ENCODE results near the gene ZMYND15.

Gene ZMYND15

DNA sequence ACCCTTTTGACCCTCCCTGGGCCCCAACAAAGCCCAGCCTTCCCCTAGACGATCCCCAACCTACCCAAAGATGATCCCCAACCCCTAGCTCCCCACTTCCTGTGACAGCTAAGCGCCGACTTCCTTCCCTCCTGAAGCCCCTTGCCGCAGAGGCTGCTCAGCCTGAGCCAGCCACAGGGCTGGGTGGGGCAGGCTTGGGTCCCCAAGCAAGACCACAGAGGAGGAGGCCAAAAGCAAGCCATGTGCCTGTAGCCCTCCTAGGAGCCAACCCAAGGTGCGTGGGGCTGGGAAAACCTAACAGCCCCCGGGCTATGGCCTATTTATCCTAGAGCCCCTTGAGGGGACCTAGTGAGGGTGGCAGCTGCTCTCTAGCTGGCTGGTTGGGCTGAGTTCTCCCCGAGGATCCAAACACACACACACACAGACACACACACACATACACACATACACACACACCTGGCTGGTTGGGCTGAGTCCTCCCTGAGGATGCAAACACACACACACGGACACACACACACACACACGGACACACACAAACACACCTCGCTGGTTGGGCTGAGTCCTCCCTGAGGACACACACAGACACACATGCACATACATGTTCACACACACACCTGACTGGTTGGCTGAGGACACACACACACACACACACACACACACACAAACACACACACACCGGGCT lies 24.4 kb upstream of the ZMYND15 start:
- Histone ChIP-seq H3K27ac (peak overlapping the region; percentile 100), H3K4me3 (ENCODE audit: low read depth in 1 of 2, low read length in 1 of 2) (peak overlapping the region; percentile 58 to 64), H3K9me3 (no peaks in the 10 kb centered on the region), H3K4me1 (ENCODE audit: control insufficient read depth in 1 of 2, insufficient read depth in 1 of 2, low read depth in 1 of 2, low read length in 1 of 2) (peaks cover 83 to 89% of the 10 kb centered on the region in 2 experiments), H3K36me3 (peaks cover 71% of the 10 kb centered on the region), H3K27me3 (no peaks in the 10 kb centered on the region)
- TF ChIP-seq, protein P1, sequence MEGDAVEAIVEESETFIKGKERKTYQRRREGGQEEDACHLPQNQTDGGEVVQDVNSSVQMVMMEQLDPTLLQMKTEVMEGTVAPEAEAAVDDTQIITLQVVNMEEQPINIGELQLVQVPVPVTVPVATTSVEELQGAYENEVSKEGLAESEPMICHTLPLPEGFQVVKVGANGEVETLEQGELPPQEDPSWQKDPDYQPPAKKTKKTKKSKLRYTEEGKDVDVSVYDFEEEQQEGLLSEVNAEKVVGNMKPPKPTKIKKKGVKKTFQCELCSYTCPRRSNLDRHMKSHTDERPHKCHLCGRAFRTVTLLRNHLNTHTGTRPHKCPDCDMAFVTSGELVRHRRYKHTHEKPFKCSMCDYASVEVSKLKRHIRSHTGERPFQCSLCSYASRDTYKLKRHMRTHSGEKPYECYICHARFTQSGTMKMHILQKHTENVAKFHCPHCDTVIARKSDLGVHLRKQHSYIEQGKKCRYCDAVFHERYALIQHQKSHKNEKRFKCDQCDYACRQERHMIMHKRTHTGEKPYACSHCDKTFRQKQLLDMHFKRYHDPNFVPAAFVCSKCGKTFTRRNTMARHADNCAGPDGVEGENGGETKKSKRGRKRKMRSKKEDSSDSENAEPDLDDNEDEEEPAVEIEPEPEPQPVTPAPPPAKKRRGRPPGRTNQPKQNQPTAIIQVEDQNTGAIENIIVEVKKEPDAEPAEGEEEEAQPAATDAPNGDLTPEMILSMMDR (IDR thresholded peaks at IDR 0.05): no peak

DNA sequence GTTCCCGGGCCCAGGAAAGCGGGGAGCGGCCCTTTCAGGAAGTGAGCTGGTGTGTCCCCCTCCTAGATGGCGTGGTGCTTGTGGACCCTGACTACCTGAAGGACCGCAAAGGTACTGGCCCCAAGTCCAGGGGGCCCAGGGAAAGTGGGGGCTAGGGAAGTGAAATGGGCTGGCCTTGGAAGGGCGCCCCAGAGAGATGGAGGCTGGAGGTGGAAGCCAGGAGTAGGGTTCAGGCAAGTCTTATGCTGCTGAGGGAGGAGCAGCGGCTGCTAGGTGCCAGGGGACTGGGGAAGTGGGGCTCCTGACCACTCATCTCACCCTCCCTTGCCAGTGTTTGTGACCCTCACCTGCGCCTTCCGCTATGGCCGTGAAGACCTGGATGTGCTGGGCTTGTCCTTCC lies 23.6 kb upstream of the ZMYND15 start:
- Histone ChIP-seq H3K9me3 (no peaks in the 10 kb centered on the region), H3K4me1 (ENCODE audit: control insufficient read depth in 1 of 2, insufficient read depth in 1 of 2, low read depth in 1 of 2, low read length in 1 of 2) (peaks cover 83 to 88% of the 10 kb centered on the region in 2 experiments), H3K27ac (peak overlapping the region; percentile 100), H3K36me3 (peaks cover 79% of the 10 kb centered on the region), H3K27me3 (no peaks in the 10 kb centered on the region), H3K4me3 (ENCODE audit: low read depth in 1 of 2, low read length in 1 of 2) (peak overlapping the region; percentile 58 to 64)
- TF ChIP-seq, protein P1 (IDR thresholded peaks at IDR 0.05): no peak

DNA sequence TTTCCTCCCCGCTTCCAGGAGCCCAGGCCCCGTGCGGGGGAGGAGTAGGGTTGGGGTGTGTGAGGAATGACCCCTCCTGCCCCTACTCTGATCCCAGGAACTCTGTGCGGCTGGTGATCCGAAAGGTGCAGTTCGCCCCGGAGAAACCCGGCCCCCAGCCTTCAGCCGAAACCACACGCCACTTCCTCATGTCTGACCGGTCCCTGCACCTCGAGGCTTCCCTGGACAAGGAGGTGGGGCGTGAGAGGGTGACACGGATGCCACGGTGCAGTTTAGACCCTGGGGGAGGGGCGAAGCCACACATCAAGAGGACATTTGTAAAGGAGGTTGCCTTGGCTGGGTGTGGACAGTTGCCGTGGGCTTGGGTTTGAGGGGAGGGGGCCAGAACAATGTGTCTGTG lies 21.8 kb upstream of the ZMYND15 start:
- H3K27me3 ChIP-seq: no peaks in the 10 kb centered on the region
- peak overlapping the region; percentile 58 to 63 for H3K4me3 ChIP-seq (ENCODE audit: low read depth in 1 of 2, low read length in 1 of 2)
- peaks cover 83% of the 10 kb centered on the region for H3K36me3 ChIP-seq
- no peaks in the 10 kb centered on the region for H3K9me3 ChIP-seq
- H3K27ac ChIP-seq: peak overlapping the region; percentile 100
- TF ChIP-seq, protein P1 (IDR thresholded peaks at IDR 0.05): no peak
- H3K4me1 ChIP-seq (ENCODE audit: control insufficient read depth in 1 of 2, insufficient read depth in 1 of 2, low read depth in 1 of 2, low read length in 1 of 2): peaks cover 71 to 75% of the 10 kb centered on the region in 2 experiments

DNA sequence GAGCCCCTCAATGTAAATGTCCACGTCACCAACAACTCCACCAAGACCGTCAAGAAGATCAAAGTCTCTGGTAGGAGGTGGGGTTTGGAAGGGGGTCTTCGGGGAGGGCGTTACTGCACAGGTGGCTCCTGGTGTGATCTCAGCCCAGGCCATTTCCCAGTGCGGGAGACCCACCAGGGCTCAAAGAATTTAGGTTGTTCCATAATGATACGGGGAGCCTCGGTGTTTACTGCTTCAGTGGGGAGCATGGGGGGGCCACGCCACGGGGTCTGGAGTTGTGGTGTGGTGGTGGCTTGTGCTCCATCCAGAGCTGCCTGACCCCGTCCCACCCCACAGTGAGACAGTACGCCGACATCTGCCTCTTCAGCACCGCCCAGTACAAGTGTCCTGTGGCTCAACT lies 21.4 kb upstream of the ZMYND15 start:
- H3K36me3 ChIP-seq: peaks cover 78% of the 10 kb centered on the region
- peaks cover 66 to 71% of the 10 kb centered on the region in 2 experiments for H3K4me1 ChIP-seq (ENCODE audit: control insufficient read depth in 1 of 2, insufficient read depth in 1 of 2, low read depth in 1 of 2, low read length in 1 of 2)
- TF ChIP-seq, protein P1 (IDR thresholded peaks at IDR 0.05): no peak
- H3K9me3 ChIP-seq: no peaks in the 10 kb centered on the region
- H3K27ac ChIP-seq: peak overlapping the region; percentile 100
- no peaks in the 10 kb centered on the region for H3K27me3 ChIP-seq
- peak overlapping the region; percentile 58 to 63 for H3K4me3 ChIP-seq (ENCODE audit: low read depth in 1 of 2, low read length in 1 of 2)

DNA sequence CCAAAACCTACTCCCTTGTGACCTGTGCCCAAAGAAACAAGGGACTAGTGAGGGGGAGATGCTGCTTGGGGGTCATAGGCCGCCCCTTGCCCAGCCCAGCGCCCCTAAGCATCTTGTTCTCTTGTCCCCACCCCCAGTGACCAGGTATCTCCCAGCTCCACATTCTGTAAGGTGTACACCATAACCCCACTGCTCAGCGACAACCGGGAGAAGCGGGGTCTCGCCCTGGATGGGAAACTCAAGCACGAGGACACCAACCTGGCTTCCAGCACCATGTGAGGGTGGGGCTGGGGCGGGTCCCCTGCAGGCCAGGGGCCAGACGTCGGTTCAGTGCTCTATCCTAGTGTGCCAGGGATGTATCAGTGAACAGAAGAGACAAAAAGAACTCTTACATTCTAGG lies 20.5 kb upstream of the ZMYND15 start:
- TF ChIP-seq, protein P1 (IDR thresholded peaks at IDR 0.05): no peak
- H3K27ac ChIP-seq: peak overlapping the region; percentile 100
- H3K4me3 ChIP-seq (ENCODE audit: low read depth in 1 of 2, low read length in 1 of 2): no peak overlapping the region
- peaks cover 71% of the 10 kb centered on the region for H3K36me3 ChIP-seq
- H3K4me1 ChIP-seq (ENCODE audit: control insufficient read depth in 1 of 2, insufficient read depth in 1 of 2, low read depth in 1 of 2, low read length in 1 of 2): peaks cover 62 to 71% of the 10 kb centered on the region in 2 experiments
- no peaks in the 10 kb centered on the region for H3K27me3 ChIP-seq
- H3K9me3 ChIP-seq: no peaks in the 10 kb centered on the region

Data from neutrophil (primary cell).